CD8-positive, alpha-beta memory T cell (primary cell): ENCODE measurements around the gene GNLY. TPM values are rescaled to one million over a fixed set of nuclear protein-coding genes. Genes with fewer than 3 reads are reported as not detected.
A peak's percentile ranks its signal among the peaks of the same experiment; 100 is the strongest.
"Not testable (repeated sequence)": the region's sequence is repeated elsewhere in the genome, so short reads cannot be mapped to it uniquely, and the experiment has no call there.

Experiments
- CTCF ChIA-PET: fragments of 350-600 bp; sonication (Branson Sonifier 250); formaldehyde crosslinking; loops from one replicate; lab custom pipeline; 2021; ENCODE audit warnings: antibody characterized with exemption; lab: Charles Lee
- POLR2A ChIA-PET: fragments of 350-600 bp; sonication (Branson Sonifier 250); formaldehyde crosslinking; loops from one replicate; lab custom pipeline; 2021; ENCODE audit warnings: antibody characterized with exemption; lab: Charles Lee
- DNase-seq, 5 donors: peaks; one replicate each; pipeline versions ENCODE4 v3.0.0 to v3.0.0-alpha.2; 2020 to 2022; ENCODE audit warnings: mixed read lengths in 1 of 5
- H3K27ac ChIP-seq: one replicate; pipeline ENCODE4 v1.7.0; 2013; ENCODE audit warnings: low read depth, mild to moderate bottlenecking, low read length, moderate library complexity
- H3K27me3 ChIP-seq: 2 replicates; pipeline ENCODE4 v1.7.0; 2013; ENCODE audit warnings: low read length, mild to moderate bottlenecking; ENCODE audit not compliant: insufficient read depth, poor library complexity, severe bottlenecking
- H3K36me3 ChIP-seq: 2 replicates; pipeline ENCODE4 v1.7.0; 2013; ENCODE audit warnings: mild to moderate bottlenecking, low read length, moderate library complexity; ENCODE audit not compliant: insufficient read depth
- H3K4me1 ChIP-seq: 2 replicates; pipeline ENCODE4 v1.7.0; 2013; ENCODE audit warnings: mild to moderate bottlenecking, low read length, moderate library complexity; ENCODE audit not compliant: insufficient read depth
- H3K4me3 ChIP-seq: 2 replicates; pipeline ENCODE4 v1.7.0; 2013; ENCODE audit warnings: mild to moderate bottlenecking, low read length
- H3K9me3 ChIP-seq: 2 replicates; pipeline ENCODE4 v1.7.0; 2013; ENCODE audit warnings: mild to moderate bottlenecking, low read length
- H3K27ac Mint-ChIP-seq, 8 donors: one replicate each; pipeline ENCODE4 v1.8.0; 2020 to 2021; ENCODE audit warnings: mixed read lengths in 8 of 8, mild to moderate bottlenecking in 6 of 8, inconsistent platforms in 3 of 8, moderate library complexity in 3 of 8
- H3K27me3 Mint-ChIP-seq, 2 donors: one replicate each; pipeline ENCODE4 v1.8.0; 2020 to 2021; ENCODE audit warnings: mixed read lengths in 2 of 2, mild to moderate bottlenecking in 1 of 2, moderate library complexity in 1 of 2
- H3K36me3 Mint-ChIP-seq, 3 donors: one replicate each; pipeline ENCODE4 v1.8.0; 2020 to 2021; ENCODE audit warnings: mixed read lengths in 3 of 3, inconsistent platforms in 1 of 3, mild to moderate bottlenecking in 1 of 3
- H3K4me1 Mint-ChIP-seq, 3 donors: one replicate each; pipeline ENCODE4 v1.8.0; 2020 to 2021; ENCODE audit warnings: mixed read lengths in 3 of 3, inconsistent platforms in 1 of 3, mild to moderate bottlenecking in 1 of 3
- H3K4me3 Mint-ChIP-seq, 7 donors: one replicate each; pipeline ENCODE4 v1.8.0; 2020 to 2021; ENCODE audit warnings: mixed read lengths in 7 of 7, mild to moderate bottlenecking in 6 of 7, moderate library complexity in 4 of 7, inconsistent platforms in 2 of 7
- H3K9me3 Mint-ChIP-seq, 5 donors: one replicate each; pipeline ENCODE4 v1.8.0; 2020 to 2022; ENCODE audit warnings: mixed read lengths in 5 of 5, mild to moderate bottlenecking in 3 of 5, moderate library complexity in 2 of 5, inconsistent platforms in 1 of 5
- polyA plus RNA-seq: library from polyadenylated mRNA; unstranded; fragments of 300-500 nt; fragmentation: Illumina TruSeq; gene quantifications from one replicate; pipeline ENCODE4 v1.2.3, GENCODE V29; 2021
- total RNA-seq, 2 experiments: library from RNA; stranded (reverse); gene quantifications; one replicate each; pipeline ENCODE4 v1.2.3, GENCODE V29; 2021

The GNLY gene
- total and polyA plus RNA-seq, 3 experiments from 2014 or later: 7.7 to 953 (median 9.0) TPM

DNA sequence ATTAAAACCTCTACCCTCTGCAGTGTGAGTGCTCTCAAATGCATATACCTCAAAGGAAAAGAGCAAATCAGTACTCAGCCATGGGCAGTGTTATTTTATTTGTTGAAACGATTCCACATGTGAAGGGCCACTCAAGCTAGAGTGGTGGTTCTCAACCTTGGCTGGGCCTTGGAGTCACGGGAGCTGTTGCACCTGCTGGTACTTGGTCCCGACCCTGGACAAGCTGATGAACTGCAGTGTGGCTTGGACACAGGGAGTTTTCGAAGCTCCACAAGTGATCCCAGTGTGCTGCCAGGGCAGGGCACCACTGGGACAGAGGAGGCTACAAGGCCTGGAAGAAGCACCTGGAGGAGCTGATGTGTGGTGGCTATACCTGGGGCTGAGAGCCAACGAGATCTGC is 19.7 kb downstream of the GNLY start:
- ChIA-PET POLR2A (no interaction called here), CTCF (interaction anchor here (1.4 to 1.7 kb wide), 2 partner anchors 15 to 35 kb away, joined by 4 to 5 read pairs; no protein-coding TSS in a partner anchor)
- Mint-ChIP-seq H3K4me3 (no peak overlapping the region), H3K4me1 (no peaks in the 10 kb centered on the region), H3K9me3 (no peaks in the 10 kb centered on the region), H3K36me3 (no peaks in the 10 kb centered on the region), H3K27ac (no peak overlapping the region), H3K27me3 (peaks cover 12 to 16% of the 10 kb centered on the region in 2 donors)
- Histone ChIP-seq H3K27me3 (no peaks in the 10 kb centered on the region), H3K36me3 (no peaks in the 10 kb centered on the region), H3K4me1 (no peaks in the 10 kb centered on the region), H3K27ac (no peak overlapping the region), H3K9me3 (no peaks in the 10 kb centered on the region), H3K4me3 (no peak overlapping the region)
- DNase-seq: no peak

- DNase-seq, H3K4me1 Mint-ChIP-seq, H3K27ac ChIP-seq, H3K36me3 ChIP-seq, H3K4me3 Mint-ChIP-seq, H3K4me1 ChIP-seq, H3K27ac Mint-ChIP-seq, H3K36me3 Mint-ChIP-seq, H3K27me3 ChIP-seq, H3K9me3 Mint-ChIP-seq, H3K4me3 ChIP-seq, H3K9me3 ChIP-seq: not testable (repeated sequence)
- ChIA-PET POLR2A (interaction anchor here (0.6 kb wide), 1 partner anchor 113 kb away, joined by 4 read pairs; no protein-coding TSS in a partner anchor), CTCF (interaction anchor here (0.7 to 1.7 kb wide), 3 partner anchors 9 to 35 kb away, joined by 3 to 5 read pairs (median 4); no protein-coding TSS in a partner anchor)
- peaks cover 14 to 15% of the 10 kb centered on the region in 2 donors for H3K27me3 Mint-ChIP-seq
Measured at GRCh38 chr2:85714421-85714820, 20.3 kb downstream of the GNLY start.

GRCh38 chr2:85714841-85715240 is 20.7 kb downstream of the GNLY start:
- Histone ChIP-seq H3K27ac (no peak overlapping the region), H3K36me3 (no peaks in the 10 kb centered on the region), H3K4me1 (no peaks in the 10 kb centered on the region), H3K9me3 (no peaks in the 10 kb centered on the region), H3K4me3 (no peak overlapping the region), H3K27me3 (no peaks in the 10 kb centered on the region)
- H3K36me3 Mint-ChIP-seq: no peaks in the 10 kb centered on the region
- DNase-seq: no peak
- no peaks in the 10 kb centered on the region for H3K9me3 Mint-ChIP-seq
- H3K4me3 Mint-ChIP-seq: no peak overlapping the region
- no peaks in the 10 kb centered on the region for H3K4me1 Mint-ChIP-seq
- ChIA-PET POLR2A (interaction anchor here (0.6 kb wide), 1 partner anchor 113 kb away, joined by 4 read pairs; no protein-coding TSS in a partner anchor), CTCF (interaction anchor here (0.7 to 1.4 kb wide), 3 partner anchors 8 to 27 kb away, joined by 3 to 5 read pairs (median 3); no protein-coding TSS in a partner anchor)
- no peak overlapping the region for H3K27ac Mint-ChIP-seq
- H3K27me3 Mint-ChIP-seq: peaks cover 14% of the 10 kb centered on the region in 2 donors

DNA sequence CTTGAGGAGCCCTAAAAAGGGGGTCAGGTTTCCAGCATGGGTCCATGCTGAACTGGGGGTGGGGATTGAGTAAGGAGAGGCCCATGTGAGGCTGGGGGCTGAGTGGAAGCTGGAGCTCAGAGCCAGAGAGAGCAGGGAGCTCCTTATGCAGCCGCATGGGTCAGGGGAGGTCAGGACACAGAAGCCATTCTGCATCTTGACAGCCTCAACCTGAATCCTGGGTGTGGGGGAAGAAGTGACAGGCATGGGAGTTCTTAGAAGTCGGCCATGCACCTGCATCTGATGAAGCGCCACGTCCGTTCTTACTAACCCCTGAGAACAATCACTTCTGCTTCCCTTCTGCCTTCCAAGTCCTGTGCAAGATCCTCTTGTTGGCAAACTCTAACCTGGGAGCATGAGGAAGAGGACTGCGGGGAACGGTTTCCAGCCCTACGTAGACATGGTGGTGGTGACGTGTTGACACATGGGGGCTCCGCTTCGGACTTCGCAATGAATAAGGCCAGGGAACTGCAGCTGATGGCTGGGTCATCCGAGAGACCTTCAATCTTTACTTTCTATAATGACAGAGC is 22.3 kb downstream of the GNLY start:
- Histone ChIP-seq H3K9me3 (no peaks in the 10 kb centered on the region), H3K36me3 (no peaks in the 10 kb centered on the region), H3K27ac (no peak overlapping the region), H3K4me3 (no peak overlapping the region), H3K27me3 (no peaks in the 10 kb centered on the region), H3K4me1 (no peaks in the 10 kb centered on the region)
- H3K27me3 Mint-ChIP-seq: peaks cover 8 to 14% of the 10 kb centered on the region in 2 donors
- no peaks in the 10 kb centered on the region for H3K4me1 Mint-ChIP-seq
- DNase-seq: no peak
- POLR2A ChIA-PET: no interaction called here
- peaks cover 0 to 2% (median 0%) of the 10 kb centered on the region in 5 donors for H3K9me3 Mint-ChIP-seq
- no peak overlapping the region for H3K4me3 Mint-ChIP-seq
- no peaks in the 10 kb centered on the region for H3K36me3 Mint-ChIP-seq
- CTCF ChIA-PET: interaction anchor here (1.4 to 1.8 kb wide), 2 partner anchors 9 to 12 kb away, joined by 3 to 5 read pairs; no protein-coding TSS in a partner anchor
- no peak overlapping the region for H3K27ac Mint-ChIP-seq

DNA sequence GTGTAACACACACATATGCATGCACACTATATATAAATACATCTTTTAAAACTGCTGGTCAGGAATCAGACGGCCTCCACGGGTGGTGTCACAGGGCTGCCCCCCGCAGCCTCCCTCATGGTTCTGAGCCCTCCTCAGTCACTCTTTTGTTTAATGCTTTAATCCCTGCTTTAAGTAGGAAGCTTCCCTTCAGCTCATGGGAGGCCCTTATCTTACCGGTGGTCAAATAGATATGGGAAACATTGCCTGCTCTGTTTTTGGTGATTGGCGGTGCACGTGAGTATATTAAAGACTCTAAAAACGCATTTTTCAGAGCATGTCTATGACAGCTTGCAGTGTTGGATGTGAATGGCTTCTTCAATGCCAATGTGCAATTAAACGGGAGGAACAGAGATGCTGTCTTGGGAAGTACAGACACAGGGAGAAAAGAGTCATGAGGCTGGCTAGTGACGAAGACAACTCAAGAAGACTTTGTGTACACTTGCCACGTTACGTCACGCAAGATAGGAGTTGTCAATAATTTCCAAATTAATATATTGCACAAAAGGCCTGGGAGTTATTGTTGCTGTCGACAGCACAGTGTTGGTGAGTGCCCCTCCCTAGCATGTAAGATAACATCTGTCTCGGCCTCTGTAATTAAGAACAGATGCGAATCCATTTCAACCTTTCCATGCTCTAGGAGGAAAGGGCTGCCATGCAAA is 23.3 kb downstream of the GNLY start:
- Mint-ChIP-seq H3K27me3 (peaks cover 8 to 14% of the 10 kb centered on the region in 2 donors), H3K4me1 (no peaks in the 10 kb centered on the region), H3K9me3 (peaks cover 0 to 2% (median 0%) of the 10 kb centered on the region in 5 donors), H3K27ac (no peak overlapping the region), H3K36me3 (no peaks in the 10 kb centered on the region), H3K4me3 (no peak overlapping the region)
- POLR2A ChIA-PET: no interaction called here
- Histone ChIP-seq H3K27me3 (no peaks in the 10 kb centered on the region), H3K9me3 (no peaks in the 10 kb centered on the region), H3K27ac (no peak overlapping the region), H3K4me1 (no peaks in the 10 kb centered on the region), H3K4me3 (no peak overlapping the region), H3K36me3 (no peaks in the 10 kb centered on the region)
- no peak for DNase-seq
- CTCF ChIA-PET: interaction anchor here (1.2 to 1.8 kb wide), 3 partner anchors 8 to 11 kb away, joined by 3 to 5 read pairs (median 4); no protein-coding TSS in a partner anchor

- peaks cover 8 to 14% of the 10 kb centered on the region in 2 donors for H3K27me3 Mint-ChIP-seq
- H3K4me1 Mint-ChIP-seq: no peaks in the 10 kb centered on the region
- H3K36me3 Mint-ChIP-seq: no peaks in the 10 kb centered on the region
- H3K36me3 ChIP-seq: no peaks in the 10 kb centered on the region
- no peak overlapping the region for H3K27ac Mint-ChIP-seq
- no peaks in the 10 kb centered on the region for H3K9me3 ChIP-seq
- ChIA-PET CTCF (interaction anchor here (1.2 to 1.8 kb wide), 3 partner anchors 9 to 11 kb away, joined by 3 to 5 read pairs (median 4); no protein-coding TSS in a partner anchor), POLR2A (no interaction called here)
- DNase-seq: no peak
- H3K27ac ChIP-seq: no peak overlapping the region
- H3K9me3 Mint-ChIP-seq: peaks cover 0 to 2% (median 0%) of the 10 kb centered on the region in 5 donors
- no peak overlapping the region for H3K4me3 Mint-ChIP-seq
- no peaks in the 10 kb centered on the region for H3K27me3 ChIP-seq
- H3K4me3 ChIP-seq: no peak overlapping the region
- no peaks in the 10 kb centered on the region for H3K4me1 ChIP-seq
Measured at GRCh38 chr2:85718009-85718391, 23.8 kb downstream of the GNLY start.

DNA sequence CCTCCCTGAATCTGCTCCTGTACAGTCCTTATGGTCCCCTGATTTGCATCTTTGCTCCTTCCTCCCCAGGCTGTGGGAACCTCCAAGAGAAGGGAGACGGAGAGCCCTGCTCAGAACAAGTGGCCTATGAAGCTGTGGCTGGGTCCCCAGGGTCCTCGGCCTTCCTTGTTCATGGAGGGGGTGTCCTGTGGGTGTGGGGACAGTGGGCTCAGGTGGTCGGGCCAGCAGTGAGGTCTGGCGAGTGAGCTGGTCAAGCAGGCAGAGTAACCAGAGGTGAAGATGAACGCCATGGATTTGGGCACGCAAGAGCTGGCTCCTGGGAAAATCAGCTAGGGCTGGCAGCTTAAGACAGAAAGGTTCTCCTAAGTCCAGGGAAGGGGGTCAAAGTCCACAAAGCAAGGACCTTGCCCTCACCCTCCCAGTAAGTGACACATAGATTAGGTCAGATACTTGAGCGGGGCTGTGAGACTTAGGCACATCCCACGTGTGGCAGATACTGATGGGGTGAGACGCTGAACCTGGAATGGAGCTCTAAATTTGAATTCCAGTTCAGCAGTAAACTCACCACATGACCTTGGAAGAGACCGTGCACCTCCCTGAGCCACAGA is 24.8 kb downstream of the GNLY start:
- Mint-ChIP-seq H3K27me3 (peaks cover 8 to 14% of the 10 kb centered on the region in 2 donors), H3K4me1 (no peaks in the 10 kb centered on the region), H3K9me3 (peaks cover 0 to 2% (median 0%) of the 10 kb centered on the region in 5 donors), H3K27ac (peak overlapping the region in 1 of 8 donors; percentile 82), H3K4me3 (no peak overlapping the region), H3K36me3 (no peaks in the 10 kb centered on the region)
- ChIA-PET CTCF (interaction anchor here (1.2 to 2.3 kb wide), 4 partner anchors 8 to 12 kb away, joined by 3 to 10 read pairs (median 4); no protein-coding TSS in a partner anchor), POLR2A (no interaction called here)
- Histone ChIP-seq H3K27ac (no peak overlapping the region), H3K9me3 (no peaks in the 10 kb centered on the region), H3K36me3 (no peaks in the 10 kb centered on the region), H3K4me3 (no peak overlapping the region), H3K27me3 (no peaks in the 10 kb centered on the region), H3K4me1 (no peaks in the 10 kb centered on the region)
- DNase-seq: no peak
